GM18498 (cell line): Measurements from ENCODE around the gene CALML6.
"Not testable (repeated sequence)": the region's sequence is repeated elsewhere in the genome, so short reads cannot be mapped to it uniquely, and the experiment has no call there.

ENCODE experiments used
- ATAC-seq: cut with Tn5 transposase; IDR thresholded peaks from one replicate; pipeline ENCODE4 v1.9.1; 2021; ENCODE audit warnings: mild to moderate bottlenecking, moderate library complexity; ENCODE audit not compliant: unreplicated experiment

Gene CALML6

DNA sequence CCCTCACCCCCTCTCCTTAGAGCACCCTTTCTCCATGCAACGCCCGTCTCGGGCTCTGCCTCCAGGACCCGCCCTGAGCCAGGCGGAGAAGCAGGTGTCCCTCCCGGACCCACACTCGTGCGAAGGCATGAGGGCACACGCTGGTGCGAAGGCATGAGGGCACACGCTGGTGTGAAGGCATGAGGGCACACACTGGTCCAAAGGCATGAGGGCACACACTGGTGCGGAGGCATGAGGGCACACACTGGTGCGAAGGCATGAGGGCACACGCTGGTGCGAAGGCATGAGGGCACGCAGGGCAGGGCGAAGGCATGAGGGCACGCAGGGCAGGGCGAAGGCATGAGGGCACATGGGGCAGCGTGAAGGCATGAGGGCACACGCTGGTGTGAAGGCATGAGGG lies 9.8 kb downstream of the CALML6 start:
- no peak for ATAC-seq

DNA sequence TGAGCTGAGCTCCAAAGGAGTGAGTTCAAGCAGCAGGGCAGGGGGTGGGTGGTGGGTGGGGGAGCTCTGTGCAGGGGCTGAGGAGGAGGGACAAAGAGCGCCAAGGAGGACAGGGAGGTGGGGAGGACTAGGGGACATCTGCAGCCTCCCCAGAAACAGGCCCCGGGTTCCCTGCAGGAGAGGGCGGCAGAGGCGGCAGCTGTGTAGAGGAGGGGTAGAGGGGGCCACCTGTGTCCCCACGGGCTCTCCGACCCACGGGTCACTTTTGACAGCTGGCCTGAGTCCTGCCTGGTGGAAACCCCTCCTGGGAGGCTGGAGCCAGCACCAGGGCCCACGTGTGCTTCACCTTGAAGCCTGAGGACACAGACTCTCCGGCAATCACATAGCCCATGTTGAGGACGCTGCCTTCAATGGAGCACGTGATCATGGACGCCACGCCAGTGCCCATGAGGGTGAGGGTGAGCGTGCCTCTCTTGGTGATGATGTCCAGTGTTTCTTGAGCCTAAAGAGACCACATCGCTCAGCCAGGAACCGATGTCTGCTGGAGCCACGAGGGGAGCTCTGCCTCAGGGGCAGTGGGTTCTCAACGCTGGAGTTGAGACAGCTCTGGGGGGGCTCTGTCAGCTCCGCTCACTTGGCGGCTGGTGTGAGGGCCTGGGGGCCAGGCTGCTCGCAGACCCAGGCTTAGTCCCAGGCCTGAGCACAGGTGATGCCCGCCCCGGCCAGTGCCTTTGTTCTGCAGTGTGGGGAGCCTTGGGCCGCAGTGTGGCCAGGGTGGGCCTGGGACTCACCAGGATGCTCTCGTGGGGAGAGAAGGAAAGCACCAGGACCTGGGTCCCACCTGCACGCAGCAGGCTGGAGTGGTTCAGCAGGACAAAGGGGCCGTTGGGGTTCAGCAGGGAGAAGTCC lies 10.6 kb downstream of the CALML6 start:
- ATAC-seq, result no peak

DNA sequence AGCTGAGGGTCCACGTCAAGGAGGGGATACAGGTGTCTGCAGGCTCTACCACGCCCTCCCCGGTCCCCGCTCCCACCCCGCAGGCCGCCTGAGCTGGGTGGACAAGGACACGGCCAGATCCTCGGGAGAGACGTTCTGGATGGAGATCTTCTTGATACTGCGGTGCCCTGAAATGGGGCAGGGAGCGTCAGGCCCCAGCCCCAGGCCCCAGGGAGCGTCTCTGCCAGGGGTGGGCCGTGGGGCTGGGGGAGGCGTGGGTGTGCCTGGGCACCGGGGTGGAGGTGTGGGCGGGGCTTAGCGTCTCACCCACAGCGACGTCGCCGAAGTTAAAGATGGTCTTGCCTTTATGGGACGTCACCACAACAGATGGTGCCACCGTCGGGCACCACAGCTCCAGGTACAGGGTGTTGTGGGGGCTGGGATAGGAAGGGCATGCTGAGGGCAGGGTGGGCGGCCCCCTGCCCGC lies 11.3 kb downstream of the CALML6 start:
- ATAC-seq, result no peak

DNA sequence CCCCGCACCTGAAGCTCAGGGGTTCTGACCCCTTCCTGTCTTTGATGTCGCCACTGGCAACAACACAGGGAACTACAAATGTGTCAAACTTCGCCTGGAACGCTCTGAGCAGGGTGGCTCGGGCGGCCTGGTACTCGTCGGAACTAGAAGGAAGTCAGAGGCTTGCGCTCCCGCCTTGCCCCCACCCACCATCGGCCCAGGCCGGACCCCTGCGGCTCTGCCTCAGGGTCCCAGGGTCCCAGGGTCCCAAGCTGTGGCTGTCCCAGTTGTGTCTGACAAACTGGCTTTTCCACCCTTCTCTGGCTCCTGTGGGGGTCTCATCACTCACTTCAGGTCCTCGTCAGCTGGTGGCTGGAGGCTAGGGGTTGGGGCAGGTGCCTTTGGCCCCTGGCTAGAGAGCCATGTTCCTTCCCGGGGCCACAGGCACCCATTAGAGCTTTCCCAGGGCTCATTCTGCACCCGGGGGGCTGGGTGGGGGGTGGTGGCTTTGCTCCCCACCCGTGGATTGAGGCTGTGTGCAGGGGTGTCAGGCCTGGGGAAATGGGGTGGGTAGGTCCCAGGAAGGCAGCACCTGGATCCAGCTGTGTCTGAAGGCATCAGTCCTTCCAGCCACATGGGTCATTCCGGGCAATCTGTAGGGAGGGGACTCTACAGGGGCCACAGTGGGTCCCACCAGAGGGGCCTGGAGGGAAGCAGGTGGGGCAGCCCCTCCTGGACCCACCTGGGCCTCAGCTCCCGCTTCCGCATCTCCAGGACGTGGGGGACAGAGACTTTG lies 12.0 kb downstream of the CALML6 start:
- ATAC-seq, result no peak

DNA sequence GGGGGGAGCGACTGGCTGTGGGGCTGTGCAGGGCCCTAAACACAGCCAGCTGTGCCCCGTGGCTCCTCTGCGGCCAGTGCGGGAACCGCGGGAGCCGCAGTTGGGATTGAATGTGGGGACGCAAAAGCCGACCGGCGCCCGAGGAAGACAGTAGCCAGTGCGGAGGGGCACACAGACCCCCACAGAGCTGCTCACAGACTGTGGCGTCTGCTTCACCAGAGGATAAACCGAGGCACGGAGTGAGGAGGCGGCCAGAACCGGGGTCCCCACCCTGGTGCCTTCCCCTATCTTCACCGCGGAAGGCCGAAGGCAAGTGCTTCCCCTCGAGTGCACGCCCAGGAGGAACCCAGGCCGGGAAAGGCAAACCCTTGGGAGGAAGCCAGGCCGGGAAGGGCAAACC lies 12.7 kb downstream of the CALML6 start:
- ATAC-seq, result no peak

DNA sequence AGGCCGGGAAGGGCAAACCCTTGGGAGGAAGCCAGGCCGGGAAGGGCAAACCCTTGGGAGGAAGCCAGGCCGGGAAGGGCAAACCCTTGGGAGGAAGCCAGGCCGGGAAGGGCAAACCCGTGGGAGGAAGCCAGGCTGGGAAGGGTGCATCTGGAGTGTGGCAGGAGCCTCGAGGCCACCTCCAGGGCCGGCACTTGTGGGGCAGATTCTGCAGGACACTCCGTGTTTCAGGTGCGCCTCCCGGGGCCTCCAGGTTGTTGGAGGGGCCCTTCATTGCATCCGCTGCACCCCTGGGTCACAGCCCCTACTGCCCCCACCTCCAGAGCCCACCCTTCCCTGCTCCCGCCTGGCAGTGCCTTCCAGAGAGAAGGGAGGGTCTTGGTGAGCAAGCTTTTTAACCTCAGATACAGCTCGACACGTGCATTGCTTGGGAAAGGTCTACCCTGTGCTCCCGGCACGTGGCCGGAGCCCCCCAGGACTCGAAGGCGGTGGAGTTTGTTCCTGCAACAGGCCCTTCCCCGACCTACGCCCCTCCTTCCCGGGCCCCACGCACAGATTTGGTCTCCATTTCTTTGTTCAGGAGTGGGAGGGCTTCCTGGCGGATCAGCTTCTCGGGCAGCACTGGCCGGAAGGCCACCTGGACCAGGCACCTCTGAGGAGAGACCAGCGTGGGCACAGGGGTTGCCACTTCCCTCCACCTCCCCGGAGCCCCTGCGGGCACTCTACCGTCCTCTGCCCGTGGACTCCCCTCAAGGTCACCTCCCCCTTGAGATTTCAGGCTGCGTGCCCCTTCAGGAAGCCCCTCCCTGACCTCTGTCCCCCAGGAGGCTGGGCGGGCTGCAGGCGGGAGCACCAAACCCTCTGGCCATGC lies 13.4 kb downstream of the CALML6 start:
- ATAC-seq, result no peak

DNA sequence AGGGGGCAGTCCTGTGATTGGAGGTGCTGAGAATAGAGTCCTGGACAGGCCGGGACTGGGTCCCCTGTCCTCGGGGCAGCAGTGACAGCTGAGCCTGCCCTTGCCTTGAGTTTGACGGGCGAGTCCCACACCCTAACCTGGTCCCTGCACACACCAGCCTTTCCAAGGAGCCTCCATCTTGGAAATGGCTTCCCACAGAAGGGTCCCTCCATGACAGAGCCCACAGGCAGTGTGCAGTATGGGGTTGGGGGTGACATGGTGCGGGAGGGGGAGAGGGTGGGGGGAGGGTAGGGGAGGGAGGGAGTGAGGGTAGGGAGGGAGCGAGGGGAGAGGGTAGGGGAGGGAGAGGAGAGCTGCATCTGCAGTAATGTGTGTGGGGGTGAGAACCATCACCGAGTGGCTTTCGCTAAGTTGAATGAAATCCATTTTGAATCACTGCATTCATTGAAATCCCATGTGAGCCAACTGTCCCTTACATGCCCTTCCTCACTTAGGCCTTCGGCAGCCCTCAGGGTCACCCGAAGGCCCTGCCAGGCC lies 14.1 kb downstream of the CALML6 start:
- ATAC-seq, result no peak

DNA sequence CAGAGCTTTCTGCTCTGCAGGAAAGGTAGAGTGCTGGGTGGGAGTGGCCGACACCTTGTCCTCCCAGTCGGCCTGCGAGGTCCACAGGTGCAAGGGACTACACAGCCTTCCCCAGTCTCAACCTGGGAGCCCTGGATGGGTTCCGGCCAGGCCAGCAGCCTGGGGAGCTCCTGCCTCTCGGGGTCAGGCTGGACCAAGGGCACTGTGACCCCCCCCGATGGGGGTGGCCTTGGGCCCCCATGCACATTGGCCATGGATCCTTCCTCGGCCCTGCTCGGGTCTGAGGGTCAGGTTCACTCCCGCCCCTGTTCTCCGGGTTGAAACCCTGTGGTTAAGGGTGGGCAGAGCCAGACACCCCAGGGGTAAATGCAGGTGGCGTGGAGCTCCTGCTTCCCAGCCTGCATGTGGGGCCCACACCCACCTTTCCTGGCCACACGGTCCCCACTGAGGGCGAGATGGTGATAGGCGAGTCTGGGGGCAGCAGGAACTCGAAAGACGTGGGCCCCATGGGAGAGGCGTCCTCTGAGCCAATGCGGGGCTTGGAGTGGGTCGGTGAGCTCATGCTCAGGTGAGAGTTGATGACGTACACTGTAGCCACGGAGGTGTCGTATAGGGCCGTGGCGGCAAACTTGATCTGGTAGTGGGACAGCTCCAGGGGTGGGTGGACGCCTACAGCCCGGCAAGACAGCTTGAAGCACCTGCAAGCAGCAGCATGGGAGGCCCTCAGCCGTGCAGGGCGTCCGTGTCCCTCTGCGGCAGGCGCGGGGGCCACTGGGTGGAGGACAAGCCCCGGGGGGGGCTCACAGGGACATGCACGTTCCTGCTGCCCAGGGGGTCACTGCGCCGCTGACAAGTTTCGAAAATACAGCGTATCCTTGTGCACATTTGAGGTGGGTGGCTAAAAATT lies 14.8 kb downstream of the CALML6 start:
- no peak for ATAC-seq

DNA sequence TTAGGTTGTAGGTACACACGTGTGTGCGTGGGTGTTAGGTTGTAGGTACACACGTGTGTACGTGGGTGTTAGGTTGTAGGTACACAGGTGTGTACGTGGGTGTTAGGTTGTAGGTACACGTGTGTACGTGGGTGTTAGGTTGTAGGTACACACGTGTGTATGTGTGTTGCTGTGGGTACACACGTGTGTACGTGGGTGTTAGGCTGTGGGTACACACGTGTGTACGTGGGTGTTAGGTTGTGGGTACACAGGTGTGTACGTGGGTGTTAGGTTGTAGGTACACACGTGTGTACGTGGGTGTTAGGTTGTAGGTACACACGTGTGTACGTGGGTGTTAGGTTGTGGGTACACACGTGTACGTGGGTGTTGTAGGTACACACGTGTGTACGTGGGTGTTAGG lies 19.8 kb downstream of the CALML6 start:
- not testable (repeated sequence) for ATAC-seq

DNA sequence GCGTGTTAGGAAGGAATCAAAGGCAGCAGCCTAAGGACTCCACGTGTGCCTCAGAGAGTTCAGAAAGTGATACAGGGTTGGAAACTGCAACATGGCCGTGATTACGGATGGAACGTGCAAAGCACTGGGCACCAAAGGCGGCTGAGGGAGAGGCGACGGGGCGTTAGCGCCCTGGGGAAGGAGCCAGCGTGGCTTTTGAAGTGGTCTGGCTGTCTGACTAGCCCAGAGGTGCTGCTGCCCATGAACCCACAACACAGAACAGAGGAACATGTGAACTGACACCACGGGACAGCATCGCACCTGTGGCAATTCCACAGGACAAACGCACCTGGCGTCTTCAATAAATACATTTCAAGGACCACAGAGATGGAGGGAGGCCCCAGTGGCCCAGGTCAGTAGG lies 22.0 kb downstream of the CALML6 start:
- no peak for ATAC-seq

DNA sequence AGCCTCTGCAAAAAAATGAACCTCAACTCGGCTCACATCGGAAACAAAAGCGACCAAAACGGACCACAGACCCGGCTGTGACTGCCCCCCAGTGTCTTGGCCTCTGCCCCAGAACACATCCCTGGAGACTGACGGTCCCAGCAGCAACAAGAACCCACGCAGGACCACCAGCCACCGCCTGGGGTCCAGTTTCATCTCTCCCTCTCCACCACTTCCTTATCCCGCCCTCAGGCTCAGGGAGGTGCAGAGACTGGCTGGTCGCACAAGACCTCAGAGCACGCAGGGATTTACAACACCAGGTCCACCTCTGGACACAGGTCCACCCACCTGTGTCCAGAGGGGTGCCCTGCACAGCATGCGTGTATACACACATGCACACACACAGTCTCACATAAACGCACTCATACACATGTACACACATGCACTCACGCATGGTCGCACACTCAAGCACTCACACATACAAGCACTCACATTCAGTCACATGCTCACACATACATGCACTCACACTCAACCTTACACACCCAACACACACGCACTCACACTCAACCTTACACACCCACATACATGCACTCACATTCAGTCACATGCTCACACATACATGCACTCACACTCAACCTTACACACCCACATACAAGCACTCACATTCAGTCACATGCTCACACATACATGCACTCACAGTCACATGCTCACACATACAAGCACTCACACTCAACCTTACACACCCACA lies 22.7 kb downstream of the CALML6 start:
- ATAC-seq, result no peak

DNA sequence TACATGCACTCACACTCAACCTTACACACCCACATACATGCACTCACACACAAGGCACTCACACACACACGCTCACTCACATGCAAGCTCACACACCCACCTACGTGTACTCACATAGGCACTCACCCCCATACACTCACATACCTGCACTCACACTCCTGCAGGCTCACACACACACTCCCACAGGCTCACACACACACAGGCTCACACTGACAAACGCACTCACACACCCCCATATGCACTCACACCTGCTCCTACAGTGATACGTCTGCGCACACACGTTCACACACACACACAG lies 23.2 kb downstream of the CALML6 start:
- ATAC-seq, result no peak

DNA sequence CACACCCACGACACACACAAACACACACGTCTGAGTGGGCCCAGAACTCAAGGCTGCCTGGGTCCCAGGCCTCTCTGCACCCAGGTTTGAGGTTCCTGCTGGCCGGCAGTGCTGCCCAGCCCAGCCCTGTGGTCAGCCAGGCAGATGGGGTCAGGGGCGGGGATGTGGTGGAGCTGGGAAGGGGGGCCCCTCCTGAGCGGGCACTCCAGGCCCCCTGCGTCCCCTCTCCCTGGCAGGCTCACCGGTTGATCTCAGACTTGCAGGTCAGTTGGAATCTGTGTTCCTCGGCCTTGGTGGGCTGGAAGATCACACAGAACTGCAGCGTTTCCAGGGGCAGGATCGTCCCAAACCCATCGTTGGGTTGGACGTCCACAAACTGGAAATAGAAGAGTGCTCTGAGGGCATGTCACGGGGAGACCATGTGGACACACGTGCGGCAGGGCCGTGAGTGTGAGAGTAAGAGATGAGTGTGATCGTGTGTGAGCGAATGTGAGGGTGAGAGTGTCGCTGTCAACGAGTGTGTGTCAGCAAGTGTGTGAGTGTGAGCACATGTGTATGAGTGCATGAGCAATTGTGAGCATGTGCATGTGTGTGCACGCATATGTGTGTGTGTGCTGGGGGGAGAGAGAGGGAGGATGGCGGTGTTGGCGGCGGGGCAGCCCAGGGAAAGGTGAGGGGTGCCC lies 23.7 kb downstream of the CALML6 start:
- ATAC-seq, result no peak

DNA sequence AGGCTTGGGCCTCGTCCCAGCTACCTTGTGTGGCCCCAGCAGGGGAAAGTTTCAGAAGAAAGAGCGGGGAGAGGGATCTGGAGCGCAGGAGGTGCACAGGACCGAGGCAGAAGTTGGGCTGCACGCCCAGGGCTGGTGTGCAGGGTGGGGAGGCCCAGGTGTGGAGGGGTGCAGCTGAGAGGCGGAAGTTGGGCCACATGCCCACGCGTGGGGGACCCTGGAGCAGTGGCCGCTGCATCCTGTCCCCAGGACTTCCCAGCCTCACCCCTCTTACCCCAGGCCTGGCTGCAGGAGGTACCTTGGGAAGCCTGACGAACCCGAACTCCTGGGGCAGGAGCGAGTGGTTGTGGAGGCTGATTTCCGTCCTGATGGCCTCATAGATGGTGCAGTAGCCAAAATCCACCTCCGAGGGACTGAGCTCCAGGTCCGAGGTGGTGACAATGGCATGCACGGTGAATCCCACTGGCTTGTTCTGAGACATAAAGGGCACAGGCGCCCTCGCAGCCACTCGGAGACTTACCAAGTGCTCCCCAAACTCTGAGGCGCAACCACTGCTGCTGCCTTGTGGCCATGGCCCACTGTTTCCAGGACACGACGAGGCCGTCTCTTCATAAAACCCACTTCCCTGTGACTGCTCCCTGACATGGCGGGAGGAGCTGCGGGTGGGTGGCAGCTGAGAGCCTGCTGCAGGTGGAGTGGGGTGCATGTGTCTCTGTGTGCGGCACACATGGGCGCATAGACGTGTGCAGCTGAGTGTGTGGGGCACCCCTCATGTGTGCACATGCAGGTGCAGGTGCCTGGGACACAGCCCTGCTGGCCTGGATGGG lies 24.4 kb downstream of the CALML6 start:
- no peak for ATAC-seq

DNA sequence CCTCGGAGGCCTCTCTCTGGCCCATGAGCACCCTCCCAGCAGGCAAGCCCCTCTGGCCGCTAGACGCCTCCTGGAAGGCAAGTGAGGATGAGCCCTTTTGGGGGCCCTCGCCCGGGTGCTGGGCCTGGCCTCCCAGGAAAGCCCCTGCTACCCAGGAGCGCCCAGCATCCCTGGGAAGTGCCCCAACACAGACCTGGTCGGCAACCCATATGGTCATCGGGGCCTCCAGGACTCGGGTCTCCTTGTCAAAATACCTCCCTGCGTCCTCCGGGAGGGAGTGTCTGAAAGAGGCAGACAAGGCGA lies 25.0 kb downstream of the CALML6 start:
- ATAC-seq, result no peak

DNA sequence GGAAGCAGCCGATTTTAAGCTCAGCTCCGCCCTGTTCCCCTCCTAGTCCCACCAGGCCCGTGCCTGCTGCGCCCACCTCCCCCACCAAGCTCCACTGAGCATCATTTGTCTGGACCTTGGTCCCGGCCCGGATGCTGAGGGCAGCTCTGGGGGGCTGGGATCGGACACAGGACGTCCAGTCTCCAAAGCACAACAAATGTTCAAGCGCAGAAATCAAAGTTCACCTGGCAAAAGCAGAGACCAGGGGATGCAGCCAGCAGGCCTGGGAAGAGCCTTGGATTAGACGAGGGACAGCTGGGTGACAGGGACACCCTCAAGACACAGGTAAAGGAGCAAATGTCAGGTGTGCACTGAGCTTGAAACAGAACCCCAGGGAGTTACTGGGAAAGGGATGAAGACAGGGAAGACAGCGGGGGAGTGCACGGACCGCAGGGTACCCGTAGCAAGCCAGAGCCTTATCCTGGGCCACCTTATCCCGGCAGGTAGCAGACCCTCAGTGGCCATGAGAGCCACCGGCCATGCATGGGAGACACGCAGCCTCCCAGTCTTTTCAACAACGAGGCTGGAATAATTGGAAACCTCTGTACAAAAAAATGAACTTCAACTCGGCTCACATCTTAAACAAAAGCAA lies 26.3 kb downstream of the CALML6 start:
- ATAC-seq, result no peak

DNA sequence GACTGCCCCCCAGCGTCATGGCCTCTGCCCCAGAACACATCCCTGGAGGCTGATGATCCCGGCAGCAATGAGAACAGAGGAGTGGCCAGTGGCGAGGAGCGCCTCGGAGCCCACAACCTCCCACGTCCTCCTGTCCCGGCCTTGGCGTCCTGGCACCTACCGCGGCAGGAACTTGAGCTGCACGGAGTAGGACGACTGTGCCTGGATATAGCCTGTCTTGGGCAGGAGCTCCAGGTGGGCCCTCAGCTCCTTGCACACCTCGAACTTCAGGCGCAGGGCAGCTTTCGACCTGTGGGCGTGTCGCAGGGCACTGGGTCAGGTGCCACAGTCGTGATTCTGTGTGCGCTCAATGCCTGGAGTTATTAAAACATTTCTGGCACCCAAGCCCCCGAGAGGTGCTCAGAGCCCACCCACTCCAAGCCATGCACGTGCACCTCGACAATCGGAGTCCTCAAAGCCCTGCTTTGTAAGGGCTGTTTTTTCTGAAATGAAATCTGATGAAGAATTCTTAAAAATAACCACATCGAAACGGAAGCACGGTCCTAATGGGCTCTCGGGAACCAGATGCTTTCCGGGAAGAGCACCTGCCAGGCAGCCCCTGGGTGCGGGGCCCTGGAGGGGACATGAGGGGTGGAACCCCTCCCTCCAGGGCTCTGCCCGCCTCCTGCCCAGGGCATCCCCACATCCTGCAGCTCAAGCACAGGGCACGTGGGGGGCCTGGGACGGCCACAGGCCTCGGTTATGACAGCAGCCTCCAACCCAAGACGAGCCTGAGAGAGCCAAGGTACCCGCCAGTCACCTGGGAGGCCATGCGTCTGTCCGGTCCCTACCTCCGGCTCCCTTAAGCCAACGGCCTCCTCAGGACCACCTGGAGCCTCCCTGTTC lies 27.1 kb downstream of the CALML6 start:
- no peak for ATAC-seq
